HEK293 (cell line): Measurements from ENCODE around the gene FUCA2.

ENCODE experiments used
- CTCF ChIA-PET: fragments of 350-600 bp; formaldehyde crosslinking; extraction: SDS; loops from one replicate; lab custom pipeline; 2021; ENCODE audit warnings: antibody characterized with exemption; lab: Yijun Ruan, JAX
- POLR2A ChIA-PET: fragments of 300-600 bp; formaldehyde crosslinking; extraction: SDS; loops from one replicate; lab custom pipeline; 2020; ENCODE audit warnings: antibody characterized with exemption, inconsistent platforms; lab: Yijun Ruan, JAX
- H3K27ac ChIP-seq: fragments of 200-500 bp; sonication (Bioruptor generic); 2 replicates; pipeline ENCODE4 v1.5.1; 2014; ENCODE audit warnings: low read depth, low read length, control low read depth, inconsistent platforms; ENCODE audit errors: extremely low read depth
- H3K36me3 ChIP-seq, 2 experiments: fragments of 200-500 bp in 1 of 2; sonication (Bioruptor generic) in 1 of 2; 1 replicate in 1 of 2; 2 replicates in 1 of 2; pipeline ENCODE4 v1.5.1; 2014 to 2017; ENCODE audit warnings: inconsistent platforms in 2 of 2, low read length in 2 of 2; ENCODE audit not compliant: control insufficient read depth in 2 of 2, insufficient read depth in 1 of 2
- H3K4me1 ChIP-seq: fragments of 200-500 bp; sonication (Bioruptor generic); 2 replicates; pipeline ENCODE4 v1.5.1; 2014; ENCODE audit warnings: mild to moderate bottlenecking, low read length, inconsistent platforms; ENCODE audit not compliant: control insufficient read depth, insufficient read depth
- H3K4me3 ChIP-seq: 2 replicates; pipeline ENCODE4 v1.5.1; 2011; ENCODE audit warnings: low read depth, mild to moderate bottlenecking, control low read depth, low read length, moderate library complexity
- H3K9me3 ChIP-seq: fragments of 200-500 bp; sonication (Bioruptor generic); 2 replicates; pipeline ENCODE4 v1.5.1; 2014; ENCODE audit warnings: low read depth, low read length, inconsistent platforms; ENCODE audit not compliant: control insufficient read depth, insufficient read depth
- HOXA7 ChIP-seq: sonication (generic); formaldehyde crosslinking; IDR thresholded peaks from 2 replicates; pipeline ENCODE4 v1.8.1; 2022; ENCODE audit warnings: missing genetic modification reagents, borderline replicate concordance
- HOXD13 ChIP-seq: sonication (generic); formaldehyde crosslinking; IDR thresholded peaks from 2 replicates; pipeline ENCODE4 v1.8.0; 2022; ENCODE audit warnings: missing genetic modification reagents, borderline replicate concordance
- IKZF3 ChIP-seq: fragments of 450-650 bp; IDR thresholded peaks from 2 replicates; pipeline ENCODE4 v1.5.0; 2018; ENCODE audit warnings: missing biosample characterization, mild to moderate bottlenecking, missing genetic modification characterization, moderate library complexity
- KLF10 ChIP-seq: fragments of 450-650 bp; IDR thresholded peaks from 2 replicates; pipeline ENCODE4 v1.5.1; 2018; ENCODE audit warnings: missing biosample characterization, mild to moderate bottlenecking, missing genetic modification characterization
- SCRT1 ChIP-seq: fragments of 450-650 bp; formaldehyde crosslinking; IDR thresholded peaks from 2 replicates; pipeline ENCODE4 v1.5.1; 2016; ENCODE audit warnings: missing biosample characterization, missing genetic modification characterization, borderline replicate concordance
- SETDB1 ChIP-seq: IDR thresholded peaks from one replicate; pipeline ENCODE4 v1.6.1; 2017; ENCODE audit warnings: mild to moderate bottlenecking, low read length, moderate library complexity, mixed read lengths; ENCODE audit not compliant: insufficient read length
- TCF7L2 ChIP-seq: IDR thresholded peaks from 2 replicates; pipeline ENCODE4 v1.6.1; 2011; ENCODE audit warnings: low read depth, mild to moderate bottlenecking, inconsistent platforms, low read length, moderate library complexity, borderline replicate concordance
- WT1 ChIP-seq: fragments of 450-650 bp; formaldehyde crosslinking; IDR thresholded peaks from 2 replicates; pipeline ENCODE4 v1.5.1; 2016; ENCODE audit warnings: missing biosample characterization, missing genetic modification characterization
- ZBTB20 ChIP-seq: fragments of 450-650 bp; formaldehyde crosslinking; IDR thresholded peaks from 2 replicates; pipeline ENCODE4 v1.5.1; 2016; ENCODE audit warnings: missing biosample characterization, missing genetic modification characterization
- ZIC2 ChIP-seq: fragments of 450-650 bp; formaldehyde crosslinking; IDR thresholded peaks from 2 replicates; pipeline ENCODE4 v1.5.1; 2016; ENCODE audit warnings: missing biosample characterization, missing genetic modification characterization
- ZNF114 ChIP-seq: fragments of 450-650 bp; formaldehyde crosslinking; IDR thresholded peaks from 2 replicates; pipeline ENCODE4 v1.5.0; 2017; ENCODE audit warnings: missing biosample characterization, missing genetic modification characterization
- ZNF214 ChIP-seq: fragments of 450-650 bp; formaldehyde crosslinking; IDR thresholded peaks from 2 replicates; pipeline ENCODE4 v1.5.1; 2017; ENCODE audit warnings: missing biosample characterization, mild to moderate bottlenecking, missing genetic modification characterization, borderline replicate concordance
- ZNF248 ChIP-seq: fragments of 450-650 bp; formaldehyde crosslinking; IDR thresholded peaks from 2 replicates; pipeline ENCODE4 v1.5.1; 2017; ENCODE audit warnings: missing biosample characterization, missing genetic modification characterization
- ZNF266 ChIP-seq: fragments of 450-650 bp; formaldehyde crosslinking; IDR thresholded peaks from 2 replicates; pipeline ENCODE4 v1.5.1; 2016; ENCODE audit warnings: missing biosample characterization, missing genetic modification characterization, low read depth
- ZNF280D ChIP-seq: fragments of 450-650 bp; formaldehyde crosslinking; IDR thresholded peaks from 2 replicates; pipeline ENCODE4 v1.5.1; 2016; ENCODE audit warnings: missing biosample characterization, missing genetic modification characterization
- ZNF324 ChIP-seq: fragments of 450-650 bp; formaldehyde crosslinking; IDR thresholded peaks from 2 replicates; pipeline ENCODE4 v1.5.1; 2016; ENCODE audit warnings: missing biosample characterization, missing genetic modification characterization
- ZNF341 ChIP-seq: fragments of 450-650 bp; formaldehyde crosslinking; IDR thresholded peaks from 2 replicates; pipeline ENCODE4; 2016; ENCODE audit warnings: low read depth, missing biosample characterization, missing genetic modification characterization
- ZNF529 ChIP-seq: fragments of 450-650 bp; formaldehyde crosslinking; IDR thresholded peaks from 2 replicates; pipeline ENCODE4 v1.5.1; 2017; ENCODE audit warnings: missing genetic modification characterization, missing biosample characterization; ENCODE audit not compliant: insufficient replicate concordance
- ZNF555 ChIP-seq: fragments of 450-650 bp; formaldehyde crosslinking; conservative IDR thresholded peaks from 2 replicates; pipeline ENCODE4 v1.5.1; 2017; ENCODE audit warnings: missing biosample characterization, mild to moderate bottlenecking, missing genetic modification characterization, inconsistent platforms
- ZNF623 ChIP-seq: fragments of 450-650 bp; formaldehyde crosslinking; IDR thresholded peaks from 2 replicates; pipeline ENCODE4 v1.5.1; 2016; ENCODE audit warnings: missing biosample characterization, missing genetic modification characterization
- ZNF624 ChIP-seq: fragments of 450-650 bp; formaldehyde crosslinking; IDR thresholded peaks from 2 replicates; pipeline ENCODE4 v1.5.1; 2017; ENCODE audit warnings: missing biosample characterization, missing genetic modification characterization
- TF ChIP-seq, protein P1 (sequence below): fragments of 450-650 bp; formaldehyde crosslinking; IDR thresholded peaks from 2 replicates; pipeline ENCODE4 v1.5.1; 2016; ENCODE audit warnings: missing biosample characterization, missing genetic modification characterization, low read depth
- TF ChIP-seq, protein P2 (sequence below): fragments of 450-650 bp; formaldehyde crosslinking; IDR thresholded peaks from 2 replicates; pipeline ENCODE4 v1.5.1; 2016; ENCODE audit warnings: missing biosample characterization, missing genetic modification characterization
- TF ChIP-seq, protein P3 (sequence below): sonication (generic); formaldehyde crosslinking; IDR thresholded peaks from 2 replicates; pipeline ENCODE4 v1.8.1; 2022; ENCODE audit warnings: mild to moderate bottlenecking, moderate library complexity, missing genetic modification reagents
- TF ChIP-seq, protein P4 (sequence below): fragments of 450-650 bp; formaldehyde crosslinking; IDR thresholded peaks from 2 replicates; pipeline ENCODE4 v1.5.1; 2017; ENCODE audit warnings: missing biosample characterization, missing genetic modification characterization

Gene FUCA2

GRCh38 chr6:143457563-143458359 is 53.8 kb downstream of the FUCA2 start:
- Histone ChIP-seq H3K4me3 (no peak overlapping the region), H3K9me3 (no peaks in the 10 kb centered on the region), H3K4me1 (no peaks in the 10 kb centered on the region), H3K27ac (no peak overlapping the region), H3K36me3 (peaks cover 21 to 33% of the 10 kb centered on the region in 2 experiments)
- ChIA-PET POLR2A (no interaction called here), CTCF (interaction anchor here (0.6 to 1.5 kb wide), 2 partner anchors 55 to 485 kb away, joined by 5 read pairs; no protein-coding TSS in a partner anchor)
- TF ChIP-seq ZNF266 (tag by site-specific recombination) = no peak
- no peak for TF ChIP-seq ZBTB20 (tag by site-specific recombination)
- no peak for TF ChIP-seq ZNF324 (tag by site-specific recombination)
- TF ChIP-seq, protein P1, sequence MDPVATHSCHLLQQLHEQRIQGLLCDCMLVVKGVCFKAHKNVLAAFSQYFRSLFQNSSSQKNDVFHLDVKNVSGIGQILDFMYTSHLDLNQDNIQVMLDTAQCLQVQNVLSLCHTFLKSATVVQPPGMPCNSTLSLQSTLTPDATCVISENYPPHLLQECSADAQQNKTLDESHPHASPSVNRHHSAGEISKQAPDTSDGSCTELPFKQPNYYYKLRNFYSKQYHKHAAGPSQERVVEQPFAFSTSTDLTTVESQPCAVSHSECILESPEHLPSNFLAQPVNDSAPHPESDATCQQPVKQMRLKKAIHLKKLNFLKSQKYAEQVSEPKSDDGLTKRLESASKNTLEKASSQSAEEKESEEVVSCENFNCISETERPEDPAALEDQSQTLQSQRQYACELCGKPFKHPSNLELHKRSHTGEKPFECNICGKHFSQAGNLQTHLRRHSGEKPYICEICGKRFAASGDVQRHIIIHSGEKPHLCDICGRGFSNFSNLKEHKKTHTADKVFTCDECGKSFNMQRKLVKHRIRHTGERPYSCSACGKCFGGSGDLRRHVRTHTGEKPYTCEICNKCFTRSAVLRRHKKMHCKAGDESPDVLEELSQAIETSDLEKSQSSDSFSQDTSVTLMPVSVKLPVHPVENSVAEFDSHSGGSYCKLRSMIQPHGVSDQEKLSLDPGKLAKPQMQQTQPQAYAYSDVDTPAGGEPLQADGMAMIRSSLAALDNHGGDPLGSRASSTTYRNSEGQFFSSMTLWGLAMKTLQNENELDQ (tag by site-specific recombination) = no peak
- TF ChIP-seq, protein P2, sequence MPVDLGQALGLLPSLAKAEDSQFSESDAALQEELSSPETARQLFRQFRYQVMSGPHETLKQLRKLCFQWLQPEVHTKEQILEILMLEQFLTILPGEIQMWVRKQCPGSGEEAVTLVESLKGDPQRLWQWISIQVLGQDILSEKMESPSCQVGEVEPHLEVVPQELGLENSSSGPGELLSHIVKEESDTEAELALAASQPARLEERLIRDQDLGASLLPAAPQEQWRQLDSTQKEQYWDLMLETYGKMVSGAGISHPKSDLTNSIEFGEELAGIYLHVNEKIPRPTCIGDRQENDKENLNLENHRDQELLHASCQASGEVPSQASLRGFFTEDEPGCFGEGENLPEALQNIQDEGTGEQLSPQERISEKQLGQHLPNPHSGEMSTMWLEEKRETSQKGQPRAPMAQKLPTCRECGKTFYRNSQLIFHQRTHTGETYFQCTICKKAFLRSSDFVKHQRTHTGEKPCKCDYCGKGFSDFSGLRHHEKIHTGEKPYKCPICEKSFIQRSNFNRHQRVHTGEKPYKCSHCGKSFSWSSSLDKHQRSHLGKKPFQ (tag by site-specific recombination) = no peak
- TF ChIP-seq ZNF341 (tag by site-specific recombination) = no peak
- no peak for TF ChIP-seq ZNF214 (tag by site-specific recombination)
- TF ChIP-seq ZNF280D (tag by site-specific recombination) = no peak
- no peak for TF ChIP-seq ZIC2 (tag by site-specific recombination)
- TF ChIP-seq, protein P3, sequence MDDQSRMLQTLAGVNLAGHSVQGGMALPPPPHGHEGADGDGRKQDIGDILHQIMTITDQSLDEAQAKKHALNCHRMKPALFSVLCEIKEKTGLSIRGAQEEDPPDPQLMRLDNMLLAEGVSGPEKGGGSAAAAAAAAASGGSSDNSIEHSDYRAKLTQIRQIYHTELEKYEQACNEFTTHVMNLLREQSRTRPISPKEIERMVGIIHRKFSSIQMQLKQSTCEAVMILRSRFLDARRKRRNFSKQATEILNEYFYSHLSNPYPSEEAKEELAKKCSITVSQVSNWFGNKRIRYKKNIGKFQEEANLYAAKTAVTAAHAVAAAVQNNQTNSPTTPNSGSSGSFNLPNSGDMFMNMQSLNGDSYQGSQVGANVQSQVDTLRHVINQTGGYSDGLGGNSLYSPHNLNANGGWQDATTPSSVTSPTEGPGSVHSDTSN (CRISPR knock-in tag) = no peak
- TF ChIP-seq SCRT1 (tag by site-specific recombination) = no peak
- no peak for TF ChIP-seq TCF7L2

GRCh38 chr6:143451531-143451930 is 60.0 kb downstream of the FUCA2 start:
- Histone ChIP-seq H3K36me3 (peaks cover 7 to 16% of the 10 kb centered on the region in 2 experiments; a peak in 2 of 3 replicates), H3K9me3 (no peaks in the 10 kb centered on the region), H3K4me1 (peaks cover 4% of the 10 kb centered on the region; the same call in 1 of the 2 replicates), H3K4me3 (peak overlapping the region; percentile 87), H3K27ac (no peak overlapping the region)
- no peak for TF ChIP-seq KLF10 (tag by site-specific recombination)
- no peak for TF ChIP-seq ZNF114 (tag by site-specific recombination)
- no peak for TF ChIP-seq WT1 (tag by site-specific recombination)
- TF ChIP-seq IKZF3 = no peak
- TF ChIP-seq SETDB1 = no peak
- no peak for TF ChIP-seq ZNF624 (tag by site-specific recombination)
- TF ChIP-seq, protein P4, sequence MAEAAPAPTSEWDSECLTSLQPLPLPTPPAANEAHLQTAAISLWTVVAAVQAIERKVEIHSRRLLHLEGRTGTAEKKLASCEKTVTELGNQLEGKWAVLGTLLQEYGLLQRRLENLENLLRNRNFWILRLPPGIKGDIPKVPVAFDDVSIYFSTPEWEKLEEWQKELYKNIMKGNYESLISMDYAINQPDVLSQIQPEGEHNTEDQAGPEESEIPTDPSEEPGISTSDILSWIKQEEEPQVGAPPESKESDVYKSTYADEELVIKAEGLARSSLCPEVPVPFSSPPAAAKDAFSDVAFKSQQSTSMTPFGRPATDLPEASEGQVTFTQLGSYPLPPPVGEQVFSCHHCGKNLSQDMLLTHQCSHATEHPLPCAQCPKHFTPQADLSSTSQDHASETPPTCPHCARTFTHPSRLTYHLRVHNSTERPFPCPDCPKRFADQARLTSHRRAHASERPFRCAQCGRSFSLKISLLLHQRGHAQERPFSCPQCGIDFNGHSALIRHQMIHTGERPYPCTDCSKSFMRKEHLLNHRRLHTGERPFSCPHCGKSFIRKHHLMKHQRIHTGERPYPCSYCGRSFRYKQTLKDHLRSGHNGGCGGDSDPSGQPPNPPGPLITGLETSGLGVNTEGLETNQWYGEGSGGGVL (tag by site-specific recombination) = no peak
- TF ChIP-seq ZNF248 (tag by site-specific recombination) = no peak
- TF ChIP-seq ZNF623 (tag by site-specific recombination) = no peak
- no peak for TF ChIP-seq HOXA7 (CRISPR knock-in tag)
- no peak for TF ChIP-seq ZNF529 (tag by site-specific recombination)
- no peak for TF ChIP-seq HOXD13
- no peak for TF ChIP-seq ZNF555
- ChIA-PET POLR2A (interaction anchor here (1.4 kb wide), 1 partner anchor 85 kb away, joined by 7 read pairs; no protein-coding TSS in a partner anchor), CTCF (interaction anchor here (0.7 to 0.8 kb wide), 2 partner anchors 505 to 508 kb away, joined by 3 read pairs; no protein-coding TSS in a partner anchor)
